Subcutaneous adipose tissue (tissue), 4 donors: Measurements from ENCODE around the gene DDC. TPM values are rescaled to one million over a fixed set of nuclear protein-coding genes. Genes with fewer than 3 reads are reported as not detected.

Experiments
- CTCF ChIP-seq: fragments of 450-650 bp; IDR thresholded peaks from one replicate; pipeline ENCODE4 v1.5.1; 2016; ENCODE audit warnings: low read depth, mild to moderate bottlenecking, control low read depth, antibody characterized with exemption, moderate library complexity
- total RNA-seq, 4 donors: library from RNA; depleted of rRNA; stranded (reverse); fragments of >200 nt; gene quantifications; one replicate each; pipeline ENCODE4 v1.1.0, GENCODE V29; 2016

The DDC gene
- total RNA-seq, 4 donors from 2014 or later = not detected

GRCh38 chr7:50477640-50478039 lies 87.6 kb downstream of the DDC start:
- no peak for TF ChIP-seq CTCF

- TF ChIP-seq CTCF = no peak
These were observed 88.1 kb downstream of the DDC start for GRCh38 chr7:50476953-50477625.

GRCh38 chr7:50475340-50475739 lies 89.9 kb downstream of the DDC start:
- TF ChIP-seq CTCF = no peak

- no peak for TF ChIP-seq CTCF
These were observed 90.6 kb downstream of the DDC start for GRCh38 chr7:50474382-50475160.

- TF ChIP-seq CTCF = no peak
These were observed 91.7 kb downstream of the DDC start for GRCh38 chr7:50473531-50473930.

- TF ChIP-seq CTCF = no peak
These were observed 92.8 kb downstream of the DDC start for GRCh38 chr7:50472427-50472826.

- no peak for TF ChIP-seq CTCF
These were observed 93.2 kb downstream of the DDC start for GRCh38 chr7:50471970-50472369.
